ENCODE results near the gene TYROBP. TPM values are rescaled to one million over a fixed set of nuclear protein-coding genes. Genes with fewer than 3 reads are reported as not detected.
A peak's percentile ranks its signal among the peaks of the same experiment; 100 is the strongest.

TYROBP gene
- total and polyA plus RNA-seq, 4 donors, result 26.8 to 89.6 (median 40.7) TPM

DNA sequence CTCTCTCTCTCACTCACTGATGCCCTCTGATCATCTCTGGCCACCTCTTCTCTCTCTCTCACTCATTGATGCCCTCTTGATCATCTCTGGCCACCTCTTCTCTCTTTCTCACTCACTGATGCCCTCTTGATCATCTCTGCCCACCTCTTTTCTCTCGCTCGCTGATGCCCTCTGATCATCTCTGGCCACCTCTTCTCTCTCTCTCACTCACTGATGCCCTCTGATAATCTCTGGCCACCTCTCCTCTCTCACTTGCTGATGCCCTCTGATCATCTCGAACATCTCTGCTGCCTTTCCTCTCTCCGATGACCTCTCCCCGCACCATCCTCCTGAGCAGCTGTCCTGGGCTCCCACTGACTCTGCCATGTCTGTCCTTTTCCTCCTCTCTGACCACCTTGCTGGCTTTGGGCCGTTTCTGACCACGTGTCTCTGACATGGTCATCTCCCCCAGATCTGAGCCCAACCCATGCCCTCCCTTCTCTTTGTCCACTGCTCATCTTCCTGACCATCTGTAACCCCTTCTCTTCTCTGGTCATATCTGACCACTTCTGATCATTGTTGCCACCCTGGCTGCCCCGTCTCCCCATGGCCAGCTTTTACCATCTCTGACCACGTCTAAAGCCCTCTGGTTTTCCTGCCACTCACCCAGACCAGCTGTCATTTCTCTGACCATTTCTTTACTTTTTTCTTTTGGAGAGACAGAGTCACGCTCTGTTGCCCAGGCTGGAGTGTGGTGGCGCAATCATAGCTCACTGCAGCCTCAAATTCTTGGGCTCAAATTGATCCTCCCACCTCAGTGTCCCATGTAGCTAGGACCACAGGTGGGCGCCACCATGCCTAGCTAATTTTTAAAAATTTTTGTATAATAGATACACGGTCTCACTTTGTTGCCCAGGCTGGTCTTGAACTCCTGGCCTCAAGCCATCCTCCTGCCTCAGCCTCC lies 30.5 kb upstream of the TYROBP start:
- no peak overlapping the region for H3K9ac ChIP-seq (ENCODE audit: low read depth in 1 of 2, low read length in 2 of 2)
- no peaks in the 10 kb centered on the region for H3K27me3 ChIP-seq (ENCODE audit: control insufficient read depth in 4 of 4, insufficient read depth in 4 of 4, low read length in 3 of 4)
- peaks cover 11 to 39% (median 27%) of the 10 kb centered on the region in 4 donors for H3K4me1 ChIP-seq (ENCODE audit: control insufficient read depth in 4 of 4, insufficient read depth in 4 of 4, low read length in 3 of 4)
- peaks cover 0 to 5% (median 0%) of the 10 kb centered on the region in 4 donors for H3K36me3 ChIP-seq (ENCODE audit: control insufficient read depth in 4 of 4, insufficient read depth in 3 of 4, low read depth in 1 of 4, low read length in 3 of 4)
- DNase-seq (ENCODE audit: low spot score), result no peak
- TF ChIP-seq FOXA2 (IDR thresholded peaks at IDR 0.05), result no peak
- no peak for TF ChIP-seq NR2F2 (IDR thresholded peaks at IDR 0.05)
- no peak for TF ChIP-seq TAF1 (conservative IDR thresholded peaks at IDR 0.05)
- no peak for TF ChIP-seq HNF4A (conservative IDR thresholded peaks at IDR 0.05)
- TF ChIP-seq, protein P1, sequence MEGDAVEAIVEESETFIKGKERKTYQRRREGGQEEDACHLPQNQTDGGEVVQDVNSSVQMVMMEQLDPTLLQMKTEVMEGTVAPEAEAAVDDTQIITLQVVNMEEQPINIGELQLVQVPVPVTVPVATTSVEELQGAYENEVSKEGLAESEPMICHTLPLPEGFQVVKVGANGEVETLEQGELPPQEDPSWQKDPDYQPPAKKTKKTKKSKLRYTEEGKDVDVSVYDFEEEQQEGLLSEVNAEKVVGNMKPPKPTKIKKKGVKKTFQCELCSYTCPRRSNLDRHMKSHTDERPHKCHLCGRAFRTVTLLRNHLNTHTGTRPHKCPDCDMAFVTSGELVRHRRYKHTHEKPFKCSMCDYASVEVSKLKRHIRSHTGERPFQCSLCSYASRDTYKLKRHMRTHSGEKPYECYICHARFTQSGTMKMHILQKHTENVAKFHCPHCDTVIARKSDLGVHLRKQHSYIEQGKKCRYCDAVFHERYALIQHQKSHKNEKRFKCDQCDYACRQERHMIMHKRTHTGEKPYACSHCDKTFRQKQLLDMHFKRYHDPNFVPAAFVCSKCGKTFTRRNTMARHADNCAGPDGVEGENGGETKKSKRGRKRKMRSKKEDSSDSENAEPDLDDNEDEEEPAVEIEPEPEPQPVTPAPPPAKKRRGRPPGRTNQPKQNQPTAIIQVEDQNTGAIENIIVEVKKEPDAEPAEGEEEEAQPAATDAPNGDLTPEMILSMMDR (IDR thresholded peaks at IDR 0.05; ENCODE audit: low read depth, low read length, missing input control), result no peak
- TF ChIP-seq FOXA1 (IDR thresholded peaks at IDR 0.05), result no peak
- TF ChIP-seq SP1 (IDR thresholded peaks at IDR 0.05), result no peak
- no peak for TF ChIP-seq HNF4G (IDR thresholded peaks at IDR 0.05)
- TF ChIP-seq RXRA (IDR thresholded peaks at IDR 0.05), result no peak
- 86% methylated on average over 13 of the region's 13 CpGs for WGBS
- no peak overlapping the region for H3K4me3 ChIP-seq (ENCODE audit: low read depth in 1 of 3, low read length in 3 of 3)
- no peaks in the 10 kb centered on the region for H3K9me3 ChIP-seq (ENCODE audit: control insufficient read depth in 4 of 4, low read length in 3 of 4)
- H3K27ac ChIP-seq (ENCODE audit: low read depth in 1 of 2, low read length in 2 of 2), result no peak overlapping the region

DNA sequence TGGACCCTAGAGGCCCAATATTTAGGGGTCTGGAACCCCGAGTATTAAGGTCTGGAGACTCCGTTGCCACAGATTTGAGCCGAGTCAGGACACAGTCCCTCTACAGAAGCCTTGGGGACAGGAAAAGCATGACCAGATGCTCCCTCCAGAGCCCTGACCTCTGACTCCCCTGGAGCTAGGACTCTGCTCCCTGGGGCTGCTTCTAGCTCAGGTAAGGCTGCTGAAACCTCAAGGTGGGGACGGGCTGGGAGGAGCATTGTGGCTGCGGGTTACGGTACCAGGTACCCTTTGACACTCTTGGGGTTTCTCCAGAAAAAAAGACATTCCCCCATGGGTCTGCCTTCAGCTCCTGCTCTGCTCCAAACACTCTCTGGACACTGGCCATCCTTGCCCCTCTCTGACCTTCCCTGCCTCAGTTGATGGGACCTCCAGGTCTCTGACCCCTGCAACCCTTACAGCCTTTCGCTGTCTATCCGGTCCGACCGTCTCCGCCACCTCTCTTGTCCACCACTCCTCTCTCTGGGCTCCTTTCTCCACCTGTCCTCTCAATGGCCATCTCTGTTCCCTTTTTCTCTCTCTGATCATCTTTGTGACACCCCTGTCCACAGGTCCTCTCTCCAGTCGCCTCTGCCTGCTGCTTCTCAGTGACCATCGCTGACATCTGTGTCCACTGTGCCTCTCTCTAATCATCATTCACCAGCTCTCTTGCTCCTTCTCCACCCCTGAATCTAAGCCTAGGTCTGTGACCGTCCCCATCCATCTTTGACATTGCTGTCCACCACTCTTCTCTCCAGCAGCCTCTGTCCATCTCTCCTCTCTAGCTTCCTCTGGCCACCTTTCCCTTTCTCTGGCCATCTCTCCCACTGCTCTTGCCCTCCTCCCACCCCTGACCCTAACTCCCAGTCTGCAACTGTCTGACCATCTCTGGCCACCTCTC lies 29.5 kb upstream of the TYROBP start:
- Histone ChIP-seq H3K4me1 (ENCODE audit: control insufficient read depth in 4 of 4, insufficient read depth in 4 of 4, low read length in 3 of 4) (peaks cover 11 to 38% (median 27%) of the 10 kb centered on the region in 4 donors), H3K27me3 (ENCODE audit: control insufficient read depth in 4 of 4, insufficient read depth in 4 of 4, low read length in 3 of 4) (no peaks in the 10 kb centered on the region), H3K36me3 (ENCODE audit: control insufficient read depth in 4 of 4, insufficient read depth in 3 of 4, low read depth in 1 of 4, low read length in 3 of 4) (peaks cover 0 to 5% (median 0%) of the 10 kb centered on the region in 4 donors), H3K4me3 (ENCODE audit: low read depth in 1 of 3, low read length in 3 of 3) (peak overlapping the region in 2 of 3 donors; percentile 25 to 86), H3K9me3 (ENCODE audit: control insufficient read depth in 4 of 4, low read length in 3 of 4) (no peaks in the 10 kb centered on the region), H3K9ac (ENCODE audit: low read depth in 1 of 2, low read length in 2 of 2) (peak overlapping the region in 1 of 2 donors; percentile 74), H3K27ac (ENCODE audit: low read depth in 1 of 2, low read length in 2 of 2) (no peak overlapping the region)
- no peak for DNase-seq (ENCODE audit: low spot score)
- 41% methylated on average over 14 of the region's 14 CpGs for WGBS
- TF ChIP-seq JUND (IDR thresholded peaks at IDR 0.05), result no peak
- TF ChIP-seq HNF4A (conservative IDR thresholded peaks at IDR 0.05), result peak in 1 of 2 donors; percentile 14

DNA sequence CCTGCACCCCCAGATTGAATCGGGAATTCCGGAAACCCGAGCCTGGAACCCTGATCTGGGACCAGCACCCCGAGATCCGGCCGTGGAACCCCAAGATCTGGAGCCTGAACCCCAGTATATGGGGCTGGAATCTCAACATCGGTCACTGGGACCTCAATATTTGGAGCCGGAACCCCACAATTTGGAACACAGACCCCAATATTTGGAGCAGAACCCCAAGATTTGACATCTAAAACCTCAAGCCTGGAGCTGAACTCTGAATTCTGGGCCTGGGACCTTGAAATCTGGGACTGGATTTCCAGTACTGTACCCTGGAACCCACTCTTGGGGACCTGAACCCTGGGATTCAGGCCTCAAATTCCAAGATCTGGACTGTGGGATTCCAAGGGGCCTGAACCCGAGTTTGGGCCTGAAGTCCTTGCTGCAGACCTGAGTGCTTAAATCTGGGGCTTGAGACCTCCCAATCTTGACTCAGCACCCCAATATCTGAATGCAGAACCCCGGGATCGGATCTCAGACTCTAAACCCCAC lies 28.7 kb upstream of the TYROBP start:
- Histone ChIP-seq H3K27me3 (ENCODE audit: control insufficient read depth in 4 of 4, insufficient read depth in 4 of 4, low read length in 3 of 4) (no peaks in the 10 kb centered on the region), H3K9ac (ENCODE audit: low read depth in 1 of 2, low read length in 2 of 2) (peak overlapping the region in 1 of 2 donors; percentile 74), H3K27ac (ENCODE audit: low read depth in 1 of 2, low read length in 2 of 2) (no peak overlapping the region), H3K36me3 (ENCODE audit: control insufficient read depth in 4 of 4, insufficient read depth in 3 of 4, low read depth in 1 of 4, low read length in 3 of 4) (peaks cover 0 to 5% (median 0%) of the 10 kb centered on the region in 4 donors), H3K9me3 (ENCODE audit: control insufficient read depth in 4 of 4, low read length in 3 of 4) (no peaks in the 10 kb centered on the region), H3K4me3 (ENCODE audit: low read depth in 1 of 3, low read length in 3 of 3) (peak overlapping the region; percentile 18 to 86 (median 25)), H3K4me1 (ENCODE audit: control insufficient read depth in 4 of 4, insufficient read depth in 4 of 4, low read length in 3 of 4) (peaks cover 9 to 31% (median 21%) of the 10 kb centered on the region in 4 donors)
- DNase-seq (ENCODE audit: low spot score), result no peak
- 32% methylated on average over 11 of the region's 11 CpGs for WGBS
- TF ChIP-seq, protein P2, sequence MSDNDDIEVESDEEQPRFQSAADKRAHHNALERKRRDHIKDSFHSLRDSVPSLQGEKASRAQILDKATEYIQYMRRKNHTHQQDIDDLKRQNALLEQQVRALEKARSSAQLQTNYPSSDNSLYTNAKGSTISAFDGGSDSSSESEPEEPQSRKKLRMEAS (IDR thresholded peaks at IDR 0.05), result no peak
- TF ChIP-seq FOXA2 (IDR thresholded peaks at IDR 0.05), result no peak
- TF ChIP-seq JUND (IDR thresholded peaks at IDR 0.05), result no peak
- TF ChIP-seq, protein P1 (IDR thresholded peaks at IDR 0.05; ENCODE audit: low read depth, low read length, missing input control), result no peak
- TF ChIP-seq, protein P3, sequence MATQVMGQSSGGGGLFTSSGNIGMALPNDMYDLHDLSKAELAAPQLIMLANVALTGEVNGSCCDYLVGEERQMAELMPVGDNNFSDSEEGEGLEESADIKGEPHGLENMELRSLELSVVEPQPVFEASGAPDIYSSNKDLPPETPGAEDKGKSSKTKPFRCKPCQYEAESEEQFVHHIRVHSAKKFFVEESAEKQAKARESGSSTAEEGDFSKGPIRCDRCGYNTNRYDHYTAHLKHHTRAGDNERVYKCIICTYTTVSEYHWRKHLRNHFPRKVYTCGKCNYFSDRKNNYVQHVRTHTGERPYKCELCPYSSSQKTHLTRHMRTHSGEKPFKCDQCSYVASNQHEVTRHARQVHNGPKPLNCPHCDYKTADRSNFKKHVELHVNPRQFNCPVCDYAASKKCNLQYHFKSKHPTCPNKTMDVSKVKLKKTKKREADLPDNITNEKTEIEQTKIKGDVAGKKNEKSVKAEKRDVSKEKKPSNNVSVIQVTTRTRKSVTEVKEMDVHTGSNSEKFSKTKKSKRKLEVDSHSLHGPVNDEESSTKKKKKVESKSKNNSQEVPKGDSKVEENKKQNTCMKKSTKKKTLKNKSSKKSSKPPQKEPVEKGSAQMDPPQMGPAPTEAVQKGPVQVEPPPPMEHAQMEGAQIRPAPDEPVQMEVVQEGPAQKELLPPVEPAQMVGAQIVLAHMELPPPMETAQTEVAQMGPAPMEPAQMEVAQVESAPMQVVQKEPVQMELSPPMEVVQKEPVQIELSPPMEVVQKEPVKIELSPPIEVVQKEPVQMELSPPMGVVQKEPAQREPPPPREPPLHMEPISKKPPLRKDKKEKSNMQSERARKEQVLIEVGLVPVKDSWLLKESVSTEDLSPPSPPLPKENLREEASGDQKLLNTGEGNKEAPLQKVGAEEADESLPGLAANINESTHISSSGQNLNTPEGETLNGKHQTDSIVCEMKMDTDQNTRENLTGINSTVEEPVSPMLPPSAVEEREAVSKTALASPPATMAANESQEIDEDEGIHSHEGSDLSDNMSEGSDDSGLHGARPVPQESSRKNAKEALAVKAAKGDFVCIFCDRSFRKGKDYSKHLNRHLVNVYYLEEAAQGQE (IDR thresholded peaks at IDR 0.05), result no peak
- no peak for TF ChIP-seq RXRA (IDR thresholded peaks at IDR 0.05)
- TF ChIP-seq GABPA (IDR thresholded peaks at IDR 0.05 in 1 of 2, conservative IDR thresholded peaks at IDR 0.05 in 1 of 2), result no peak
